GM21528 (cell line): Measurements from ENCODE around the gene KRTAP22-1.

Experiments used
- ATAC-seq: cut with Tn5 transposase; IDR thresholded peaks from one replicate; pipeline ENCODE4 v1.9.1; 2021; ENCODE audit warnings: mild to moderate bottlenecking, moderate library complexity; ENCODE audit not compliant: unreplicated experiment, low FRiP score

Gene KRTAP22-1

DNA sequence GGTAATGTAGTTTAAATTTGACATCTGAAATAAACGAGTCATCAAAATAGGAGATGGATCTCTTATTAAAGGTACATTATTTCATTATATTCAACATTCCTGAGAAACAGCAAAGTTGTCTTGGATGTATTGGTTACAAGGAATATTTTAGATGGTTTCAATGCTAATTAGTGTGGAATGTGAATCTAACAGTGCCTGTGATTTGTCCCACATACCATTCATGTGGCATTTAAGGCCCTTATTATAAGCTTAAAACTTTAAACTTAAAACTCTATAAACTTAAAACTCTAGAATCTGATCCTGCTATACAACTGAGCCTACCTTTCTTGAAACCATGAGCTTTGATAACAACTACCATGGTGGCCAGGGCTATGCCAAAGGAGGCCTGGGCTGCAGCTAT lies at the start of gene KRTAP22-1:
Gene KRTAP22-1 (plus strand): TSS at position 301 of the 400 bp plus-strand sequence.
- ATAC-seq, result no peak

DNA sequence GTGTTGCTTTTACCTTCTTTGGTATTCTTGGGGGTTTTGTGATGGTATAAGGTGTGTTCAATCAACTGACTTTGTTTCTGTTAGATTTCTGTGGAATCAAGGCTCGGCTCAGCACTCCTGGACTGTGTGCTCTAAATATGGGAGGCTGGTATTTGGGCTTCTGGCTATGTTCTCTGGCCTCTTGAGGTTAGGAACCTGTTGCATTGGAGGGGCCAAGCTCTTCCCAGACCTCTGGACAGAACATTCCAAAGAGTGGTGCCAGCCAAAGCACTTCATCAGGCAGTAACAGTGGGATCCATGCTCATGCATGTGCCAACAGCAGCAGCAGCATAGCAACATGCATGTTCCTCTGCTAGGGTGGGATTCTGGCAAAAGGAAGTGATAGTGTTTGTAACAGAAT lies 48.1 kb upstream of the KRTAP22-1 start:
- no peak for ATAC-seq

GRCh38 chr21:30555095-30555494 lies 45.8 kb upstream of the KRTAP22-1 start:
- ATAC-seq, result no peak

DNA sequence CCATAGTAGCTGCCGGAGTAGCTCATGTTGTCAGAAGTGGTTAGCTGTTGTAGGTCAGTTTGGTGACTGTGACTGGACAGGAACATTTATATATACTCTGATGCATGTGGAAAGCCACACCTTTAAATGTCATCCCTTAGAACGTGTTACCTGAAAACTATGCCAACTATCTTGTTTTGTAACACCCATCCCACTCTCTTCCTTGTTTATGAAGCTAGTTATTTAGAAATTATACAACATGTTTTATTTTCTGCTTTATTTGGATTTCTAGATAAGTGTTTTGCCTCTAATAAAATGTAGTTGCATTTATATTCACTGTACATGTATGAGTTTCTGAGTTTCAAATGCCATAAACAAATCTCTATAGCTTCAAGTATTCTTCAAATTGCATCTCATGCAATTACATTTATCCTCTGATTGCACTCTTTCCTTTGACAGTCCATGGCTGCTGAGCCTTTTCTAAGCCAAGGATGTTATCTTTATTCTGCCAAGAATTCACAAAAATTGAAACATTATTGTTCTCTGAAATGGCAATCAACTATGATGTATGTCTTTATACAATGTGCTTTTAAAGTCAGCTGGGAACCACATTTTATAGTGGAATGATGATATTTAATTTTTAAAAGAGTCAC lies 39.5 kb upstream of the KRTAP22-1 start, which contains the start of gene KRTAP19-7:
Gene KRTAP19-7 (minus strand): TSS at position 51 of the 632 bp plus-strand sequence. CDS start 25 bp downstream, at position 26.
- ATAC-seq, result no peak

DNA sequence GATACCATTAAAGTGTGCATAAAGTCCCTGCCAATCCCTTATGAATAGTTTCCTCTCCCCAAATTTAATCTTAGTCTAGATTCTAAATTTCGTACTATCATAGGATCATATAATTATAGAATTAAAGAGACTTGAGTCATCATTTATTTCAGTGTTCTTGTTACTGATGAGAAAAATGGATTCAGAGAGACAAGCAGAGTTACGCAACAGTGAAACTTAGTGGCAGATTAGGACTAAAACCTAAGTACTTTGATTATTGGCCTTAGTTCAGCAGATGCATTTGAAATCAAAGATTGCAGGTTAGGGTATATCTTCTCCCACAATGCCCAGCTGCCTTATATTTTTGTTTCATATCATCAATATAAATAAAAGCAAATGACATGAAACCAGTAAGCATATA lies 38.9 kb upstream of the KRTAP22-1 start:
- ATAC-seq, result no peak

DNA sequence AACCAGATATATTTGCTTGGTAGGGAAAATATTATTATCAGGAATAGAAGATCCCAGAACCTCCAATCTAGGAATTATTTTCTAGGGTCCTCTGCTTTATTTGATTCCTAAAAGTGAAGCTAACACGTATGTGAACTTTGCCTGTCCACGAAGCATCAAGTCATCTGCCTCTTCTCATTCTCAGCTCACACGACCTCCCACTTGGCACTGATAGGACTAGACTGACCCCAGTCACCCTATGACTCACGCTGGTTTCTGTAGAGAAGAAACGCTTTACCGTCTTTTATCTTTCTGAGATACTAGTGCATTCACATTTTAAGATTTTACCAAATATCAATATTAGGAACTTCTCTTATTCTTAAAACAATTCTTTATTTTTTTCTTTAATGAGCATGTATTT lies 37.8 kb upstream of the KRTAP22-1 start:
- ATAC-seq, result no peak

DNA sequence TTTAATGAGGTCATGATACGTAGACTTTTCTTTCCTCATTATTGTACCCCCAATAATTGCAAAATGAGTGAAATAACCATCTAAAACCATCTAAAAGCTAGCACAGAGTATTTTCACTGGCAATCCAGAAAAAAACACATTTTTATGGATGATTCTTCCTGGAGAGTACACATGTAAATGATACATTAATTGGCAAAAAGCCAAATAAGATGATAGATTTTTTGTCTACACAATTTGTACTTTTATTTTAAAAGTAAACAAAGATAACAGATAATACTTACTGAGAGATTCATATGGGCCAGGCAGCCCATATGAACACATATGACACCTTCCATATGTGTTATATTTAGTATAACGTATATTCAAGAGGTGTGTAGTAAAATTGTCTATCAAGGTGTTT lies 37.3 kb upstream of the KRTAP22-1 start:
- ATAC-seq, result no peak

- no peak for ATAC-seq
These were observed 33.3 kb upstream of the KRTAP22-1 start for GRCh38 chr21:30567617-30568016.

GRCh38 chr21:30577766-30578165 lies 23.1 kb upstream of the KRTAP22-1 start:
- ATAC-seq, result no peak

GRCh38 chr21:30579346-30579745 lies 21.5 kb upstream of the KRTAP22-1 start:
- no peak for ATAC-seq

- no peak for ATAC-seq
These were observed 20.8 kb upstream of the KRTAP22-1 start for GRCh38 chr21:30580132-30580531.

DNA sequence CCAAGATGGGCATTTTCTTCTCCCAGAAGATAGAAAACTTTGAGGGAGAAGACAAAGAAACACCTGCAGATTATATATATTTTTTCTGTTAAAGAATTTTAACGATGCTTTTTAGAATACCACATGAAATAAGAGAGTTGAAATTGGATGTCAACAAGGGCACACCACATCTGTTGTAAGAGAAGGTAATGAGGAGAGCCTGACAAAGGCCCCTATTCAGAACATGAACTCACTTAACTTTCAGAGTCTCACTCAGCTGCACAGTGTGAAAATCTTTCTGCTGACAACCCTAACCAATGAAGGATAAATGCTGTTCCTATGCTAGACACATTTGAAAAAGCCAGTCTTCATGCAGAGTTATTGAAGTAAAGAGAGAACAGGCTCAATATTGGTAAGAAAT lies 18.0 kb upstream of the KRTAP22-1 start:
- ATAC-seq, result no peak

DNA sequence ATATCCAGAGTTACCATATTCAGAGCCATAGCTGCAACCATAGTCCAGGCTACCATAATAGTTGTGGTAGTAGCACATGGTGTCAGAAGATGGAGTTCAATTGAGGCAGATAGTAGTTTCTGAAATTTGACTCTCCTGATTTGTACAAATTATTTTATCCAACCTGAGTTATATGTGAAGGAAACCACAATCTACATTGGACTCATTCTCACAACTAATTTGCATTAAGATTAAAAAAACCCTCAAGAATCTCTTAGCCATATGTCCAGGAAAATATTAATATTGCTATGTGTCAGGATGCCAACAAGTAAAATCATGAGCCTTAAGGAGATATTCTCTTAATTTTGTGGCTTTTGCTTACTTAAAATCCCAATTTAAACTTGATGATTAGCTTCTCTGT lies 10.6 kb upstream of the KRTAP22-1 start, which contains the start of gene KRTAP22-2:
Gene KRTAP22-2 (minus strand): TSS at position 101 of the 400 bp plus-strand sequence.
- ATAC-seq, result no peak

- no peak for ATAC-seq
These were observed 8.7 kb upstream of the KRTAP22-1 start, which contains the start of gene KRTAP6-3 for GRCh38 chr21:30592140-30592539. Gene KRTAP6-3, plus strand, starts transcription at chr21:30592440. Its CDS starts 6 bp downstream, at chr21:30592446.

DNA sequence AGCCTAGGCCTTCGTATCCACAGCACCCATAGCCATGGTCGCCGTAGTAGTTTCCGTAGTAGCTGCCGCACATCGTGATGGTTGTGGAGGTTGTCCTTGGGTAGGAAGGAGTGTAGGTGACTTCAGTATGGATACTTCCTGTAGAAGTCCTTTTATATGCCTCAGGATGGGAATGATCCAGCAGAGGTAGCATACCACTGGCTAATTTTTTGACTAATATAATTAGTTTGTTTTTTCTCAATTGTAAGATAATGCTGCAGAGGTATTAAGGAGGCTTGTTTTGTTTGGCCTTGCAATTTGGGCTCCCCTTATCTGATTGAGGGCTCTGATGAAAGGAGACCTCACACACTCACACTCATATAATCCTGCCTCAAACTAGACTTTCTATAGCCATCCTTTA lies 2.1 kb upstream of the KRTAP22-1 start, which contains the start of gene KRTAP6-2:
Gene KRTAP6-2 (minus strand): TSS at position 101 of the 400 bp plus-strand sequence. CDS start 28 bp downstream, at position 73.
- no peak for ATAC-seq

DNA sequence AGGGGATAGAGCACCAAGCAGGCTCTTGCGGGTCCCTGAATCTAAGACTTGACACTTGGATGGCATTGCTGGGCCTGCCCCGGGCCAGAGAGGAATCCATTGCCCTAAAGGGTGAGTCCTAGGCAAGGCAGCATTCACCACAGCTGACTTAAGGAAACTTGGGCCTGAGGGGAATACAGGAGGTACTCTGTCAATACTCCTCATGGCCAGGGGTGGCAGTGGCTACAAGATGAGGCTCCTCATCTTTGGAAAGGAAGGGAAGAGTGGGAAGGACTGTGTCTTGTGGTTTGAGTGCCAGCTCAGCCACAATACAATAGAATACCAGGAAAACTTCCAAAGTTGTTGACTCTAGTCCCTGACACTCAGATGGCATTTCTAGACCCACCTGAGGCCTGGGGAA lies 5.1 kb downstream of the KRTAP22-1 start:
- ATAC-seq, result no peak

DNA sequence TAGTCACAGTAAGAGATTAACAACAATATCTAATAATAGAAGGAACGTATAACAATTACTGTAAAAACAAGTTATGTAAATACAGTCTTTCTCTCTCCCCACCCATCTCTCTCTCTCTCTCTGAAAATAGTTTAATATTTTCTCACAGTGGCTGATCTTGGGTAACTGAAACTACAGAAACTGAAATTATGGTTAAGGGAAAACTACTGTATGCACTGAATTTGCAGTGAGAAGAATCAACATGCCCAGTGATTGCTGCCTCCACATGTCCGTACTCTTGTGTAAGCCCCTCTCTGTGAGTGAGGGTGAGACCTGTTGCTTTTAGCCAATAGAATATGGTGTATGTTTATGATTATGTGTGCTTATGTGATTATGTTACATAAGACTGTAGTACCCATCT lies 11.2 kb downstream of the KRTAP22-1 start:
- no peak for ATAC-seq

DNA sequence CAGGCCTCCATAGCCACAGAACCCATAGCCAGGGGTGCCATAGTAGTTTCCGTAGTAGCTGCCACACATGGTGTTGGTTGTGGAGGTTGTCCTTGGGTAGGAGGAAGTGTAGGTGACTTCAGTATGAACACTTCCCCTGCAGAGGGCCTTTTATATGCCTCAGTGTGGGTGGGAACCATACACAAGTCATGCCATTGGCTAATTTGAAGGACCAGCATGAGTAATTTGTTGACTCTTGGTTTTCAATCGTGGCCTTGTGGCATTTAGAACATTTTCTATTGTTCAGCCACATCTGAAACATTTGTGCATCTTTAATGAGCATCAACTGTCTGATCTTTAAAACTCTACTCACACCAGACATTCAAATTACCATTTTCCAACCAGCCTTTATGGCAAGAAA lies 12.9 kb downstream of the KRTAP22-1 start, which contains the start of gene KRTAP6-1:
Gene KRTAP6-1 (minus strand): TSS at position 95 of the 400 bp plus-strand sequence. CDS start 26 bp downstream, at position 69.
- ATAC-seq, result no peak

DNA sequence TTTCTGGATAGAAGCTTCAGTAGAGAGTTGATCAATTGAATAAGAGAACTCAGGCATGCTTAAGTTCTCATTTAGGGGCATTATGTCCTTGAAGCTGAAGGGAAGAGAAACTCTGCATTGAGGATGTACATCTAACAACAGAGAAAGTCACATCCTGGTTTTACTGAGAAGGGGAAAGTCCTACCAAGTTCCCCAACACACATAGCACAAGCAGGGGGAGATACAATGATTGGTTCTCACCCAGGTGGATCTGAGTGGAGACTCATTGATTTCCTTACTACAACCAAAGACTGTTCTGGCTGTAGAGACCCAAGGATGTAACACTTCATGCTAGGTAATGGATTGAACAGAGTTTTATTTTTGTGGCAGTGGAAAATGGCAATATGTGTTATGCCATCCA lies 14.3 kb downstream of the KRTAP22-1 start:
- ATAC-seq, result no peak

GRCh38 chr21:30616125-30616524 lies 15.2 kb downstream of the KRTAP22-1 start, which contains the start of gene KRTAP20-1:
Gene KRTAP20-1, plus strand, starts transcription at chr21:30616425. Its CDS starts 30 bp downstream, at chr21:30616455.
- ATAC-seq, result no peak

- no peak for ATAC-seq
These were observed 19.2 kb downstream of the KRTAP22-1 start for GRCh38 chr21:30620080-30620479.

DNA sequence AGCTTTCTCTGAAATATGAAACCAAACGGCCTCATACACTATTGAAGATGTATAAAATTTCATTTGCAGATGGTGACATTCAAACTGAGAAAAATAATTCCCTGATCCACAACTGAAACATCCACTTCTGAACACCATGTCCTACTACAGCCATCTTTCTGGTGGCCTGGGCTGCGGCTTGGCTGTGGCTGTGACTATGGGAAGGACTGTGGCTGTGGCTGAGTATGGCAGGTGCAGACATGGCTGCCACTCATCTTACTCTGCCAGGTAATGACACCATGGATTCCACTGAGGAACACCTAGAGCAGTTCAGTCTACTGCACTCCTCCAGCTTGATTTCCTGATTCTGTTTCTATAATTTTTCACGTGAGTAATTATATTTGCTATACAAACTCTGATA lies 19.6 kb downstream of the KRTAP22-1 start, which contains the start of gene KRTAP20-4:
Gene KRTAP20-4 (plus strand): TSS at position 106 of the 400 bp plus-strand sequence.
- ATAC-seq, result no peak
